Adipose tissue (tissue), 3 donors: ENCODE measurements around the gene CACNB4. TPM values are rescaled to one million over a fixed set of nuclear protein-coding genes. Genes with fewer than 3 reads are reported as not detected.

Experiments used
- H3K27ac ChIP-seq: one replicate; pipeline ENCODE4 v1.5.1; 2013; ENCODE audit warnings: low read depth, low read length
- WGBS, 3 donors: extraction: QIAGEN DNeasy Blood & Tissue Kit; methylation state at CpG; one replicate each; pipeline ENCODE4 v1.1.7; 2013; 5-methylcytosine and 5-hydroxymethylcytosine counted together
- polyA plus RNA-seq, 3 donors: library from polyadenylated mRNA; stranded (reverse); fragments of 200-250 nt; gene quantifications; one replicate each; pipeline ENCODE4 v1.2.3, GENCODE V29; 2013
- donor health status: healthy with polysubstance abuse.
- donor health status: Bipolar disorder and iron deficiency.
- donor health status: healthy.

The CACNB4 gene
- polyA plus RNA-seq, 3 donors, result 0.10 to 0.45 (median 0.21) TPM

- H3K27ac ChIP-seq, result no peak overlapping the region
- 75 to 83% (median 81%) methylated on average over 5 of the region's 5 CpGs for WGBS, 3 donors
Measured at GRCh38 chr2:151840216-151841046, 258.4 kb downstream of the CACNB4 start.

- WGBS, 3 donors, result 78 to 82% (median 78%) methylated on average over 3 of the region's 3 CpGs
- H3K27ac ChIP-seq, result no peak overlapping the region
Measured at GRCh38 chr2:151837926-151838325, 260.9 kb downstream of the CACNB4 start.

DNA sequence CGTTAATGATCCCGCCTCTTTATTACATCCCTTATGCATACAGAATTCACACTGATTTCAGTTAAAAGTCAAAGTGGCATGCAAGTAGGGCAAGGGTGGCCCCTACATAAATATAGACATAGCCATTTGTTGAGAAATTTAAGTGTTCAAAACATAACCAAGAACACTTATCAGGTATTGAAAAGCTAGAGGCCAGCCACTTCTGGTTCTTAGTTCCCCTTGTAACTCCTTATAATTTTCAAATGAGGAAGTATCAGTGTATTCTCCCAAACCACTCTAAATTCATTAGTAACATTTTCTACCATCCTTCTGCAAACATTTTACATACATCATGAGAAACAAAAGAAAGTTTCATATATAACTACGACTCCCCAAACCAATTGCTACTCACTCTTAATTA is 264.9 kb downstream of the CACNB4 start:
- WGBS, 3 donors, result 82 to 97% (median 88%) methylated on average over 3 of the region's 3 CpGs
- no peak overlapping the region for H3K27ac ChIP-seq

- WGBS, 3 donors, result 91 to 94% (median 92%) methylated on average over 2 of the region's 2 CpGs
- H3K27ac ChIP-seq, result no peak overlapping the region
Measured at GRCh38 chr2:151830961-151831360, 267.9 kb downstream of the CACNB4 start.

DNA sequence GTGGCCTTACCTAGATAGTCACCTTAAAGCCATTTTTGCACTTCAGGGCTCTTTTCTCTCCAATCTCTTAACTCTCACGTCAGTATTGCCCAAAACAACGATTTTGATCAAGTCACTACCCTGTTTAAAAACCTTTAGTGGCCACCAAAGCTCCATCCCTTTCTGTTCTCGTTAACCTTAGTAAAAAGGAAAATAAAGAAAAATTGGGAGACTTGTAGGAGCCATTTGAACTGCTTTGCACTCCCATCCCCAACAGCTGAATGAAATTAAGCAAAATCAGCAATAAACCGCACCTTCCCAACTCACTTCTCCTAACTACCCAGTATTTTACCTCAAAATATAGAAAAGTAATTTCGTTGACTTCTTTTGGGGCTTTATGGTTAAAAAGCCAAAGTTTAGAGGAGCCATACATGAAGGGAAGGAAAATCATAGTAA is 269.9 kb downstream of the CACNB4 start:
- H3K27ac ChIP-seq, result no peak overlapping the region
- WGBS, 3 donors, result 81 to 89% (median 85%) methylated on average over 5 of the region's 5 CpGs

DNA sequence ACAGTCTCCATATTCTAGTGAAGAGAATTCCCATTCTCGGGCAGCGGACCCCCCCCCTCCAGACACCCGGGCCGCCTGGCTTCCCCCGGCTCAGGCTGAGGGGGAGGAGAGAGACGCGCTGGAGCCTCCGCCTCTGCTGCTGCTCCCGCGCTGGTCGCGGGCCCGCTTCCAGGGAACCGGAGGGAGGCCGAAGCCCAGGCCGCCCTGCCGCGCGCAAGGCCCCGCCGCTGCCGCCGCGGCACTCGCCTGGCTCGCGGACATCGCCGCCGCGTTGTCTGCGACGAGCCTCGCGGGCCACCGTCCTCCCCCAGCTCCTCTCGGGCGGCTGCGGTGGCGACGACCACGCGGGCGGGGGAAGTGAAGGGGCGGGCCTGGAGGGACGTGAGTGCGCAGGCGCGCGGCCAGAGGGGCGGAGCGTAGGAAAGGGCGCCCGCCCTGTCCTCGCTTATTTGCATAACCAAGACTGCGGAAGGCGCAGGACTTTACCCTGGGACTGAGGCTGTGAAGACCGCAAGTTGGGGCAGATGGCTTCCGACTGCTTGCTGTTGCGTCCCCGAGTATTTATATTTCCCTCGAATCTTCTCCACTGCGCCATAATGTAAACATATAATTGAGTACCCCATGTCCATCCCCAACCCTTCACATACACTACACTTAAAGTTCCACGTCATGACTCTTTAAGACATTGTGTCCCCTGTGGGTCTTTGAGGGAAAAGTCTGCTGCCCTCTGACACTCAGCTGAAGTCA is 270.5 kb downstream of the CACNB4 start, which contains the start of gene ARL5A:
ARL5A (minus strand) TSS at position 279 of the 747 bp plus-strand sequence; CDS start at position 34, 245 bp downstream.
- H3K27ac ChIP-seq, result no peak within 1 kb of the TSS
- WGBS, 3 donors, result 0 to 1% (median 0%) methylated on average over 51 to 62 of the region's 64 CpGs

DNA sequence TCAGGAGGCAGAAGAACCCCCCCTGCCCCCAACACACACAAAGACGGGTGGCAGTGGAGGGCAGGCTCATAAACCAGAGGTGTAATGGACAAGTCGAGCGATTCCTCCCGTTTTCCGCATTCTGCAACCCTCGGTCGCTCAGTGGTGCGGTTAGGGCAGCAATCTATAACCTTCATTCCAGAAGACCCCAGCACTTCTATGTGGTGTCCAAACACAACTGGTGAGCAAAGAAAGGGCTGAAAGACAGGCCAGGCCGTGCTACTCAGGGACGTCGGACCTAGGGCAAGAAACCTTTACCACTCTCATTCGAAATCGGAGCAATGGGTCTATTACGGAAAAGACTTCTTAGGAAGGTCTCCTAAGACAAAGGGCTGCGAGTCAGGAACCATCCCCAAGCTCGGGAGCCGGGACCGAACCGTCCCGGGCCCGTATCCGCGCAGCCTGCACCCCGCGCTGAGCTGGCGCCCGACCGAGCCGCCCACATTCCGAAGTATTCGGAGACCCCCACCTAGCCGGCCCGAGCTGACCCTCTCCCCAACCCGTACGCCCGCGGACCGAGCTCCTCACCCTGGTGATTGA is 271.2 kb downstream of the CACNB4 start:
- 0% methylated on average over 38 of the region's 38 CpGs for WGBS, 3 donors
- no peak overlapping the region for H3K27ac ChIP-seq

GRCh38 chr2:151826737-151827157 is 272.1 kb downstream of the CACNB4 start:
- H3K27ac ChIP-seq, result no peak overlapping the region
- 25 to 35% (median 35%) methylated on average over 6 of the region's 6 CpGs for WGBS, 3 donors

DNA sequence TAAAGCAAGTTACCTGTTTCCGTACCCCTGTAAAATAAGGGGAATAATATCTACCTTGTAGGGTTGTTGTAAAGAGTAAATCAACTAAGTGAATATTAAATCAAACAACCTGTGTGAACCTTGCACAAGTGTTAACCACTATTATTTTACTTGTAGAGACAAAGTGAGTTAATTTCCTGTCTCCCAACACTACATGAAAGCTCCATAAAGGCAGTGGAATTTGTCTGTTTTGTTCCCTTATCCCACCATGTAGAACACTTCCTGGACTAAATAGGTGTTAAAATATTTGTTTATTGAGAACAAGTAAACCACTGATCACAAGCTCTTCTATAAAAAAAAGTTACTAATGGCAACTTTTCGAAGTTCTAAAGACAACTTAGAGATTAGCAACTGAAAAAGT is 274.0 kb downstream of the CACNB4 start:
- 55 to 77% (median 74%) methylated on average over 2 of the region's 2 CpGs for WGBS, 3 donors
- H3K27ac ChIP-seq, result no peak overlapping the region

DNA sequence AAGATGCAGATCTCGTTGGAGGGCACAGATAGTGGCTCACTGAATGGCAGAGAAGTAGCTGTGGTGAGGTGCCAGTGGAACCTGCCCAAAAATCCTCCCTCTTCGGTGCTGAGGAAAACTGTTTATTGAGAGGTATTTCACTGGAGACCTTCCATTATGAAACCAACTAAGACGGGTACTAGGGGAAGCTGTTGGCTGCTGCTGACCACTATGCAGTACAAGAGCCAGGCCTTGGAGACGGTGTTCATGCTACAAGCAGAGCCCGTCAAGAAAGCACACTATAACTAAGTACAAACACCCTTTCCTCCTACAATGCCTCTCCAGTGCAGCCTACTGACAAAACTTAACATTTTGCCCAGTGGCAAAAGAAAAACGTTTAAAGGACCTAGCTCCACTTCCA is 275.2 kb downstream of the CACNB4 start:
- H3K27ac ChIP-seq, result no peak overlapping the region
- 52 to 62% (median 59%) methylated on average over 6 of the region's 6 CpGs for WGBS, 3 donors

GRCh38 chr2:151819920-151820319 is 278.9 kb downstream of the CACNB4 start:
- H3K27ac ChIP-seq, result no peak overlapping the region
- 81 to 95% (median 92%) methylated on average over 2 of the region's 2 CpGs for WGBS, 3 donors

DNA sequence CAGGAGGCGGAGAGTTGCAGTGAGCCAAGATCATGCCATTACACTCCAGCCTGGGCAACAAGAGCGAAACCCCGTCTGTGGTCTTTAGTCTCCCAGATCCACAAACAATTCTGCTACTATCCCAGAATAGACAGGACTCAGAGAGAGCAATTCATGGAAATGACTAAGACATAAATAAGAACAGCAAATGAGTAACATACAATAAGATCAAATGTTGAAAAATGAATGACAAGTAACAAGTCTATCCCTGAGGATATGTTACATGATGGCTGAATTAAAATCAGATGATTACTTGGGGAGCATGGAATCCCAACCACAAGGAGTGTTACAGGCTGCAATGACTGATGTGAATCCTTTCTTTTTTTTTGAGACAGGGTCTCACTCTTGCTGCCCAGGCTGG is 280.9 kb downstream of the CACNB4 start:
- 98 to 100% (median 100%) methylated on average over 3 of the region's 3 CpGs for WGBS, 3 donors
- no peak overlapping the region for H3K27ac ChIP-seq

- H3K27ac ChIP-seq, result no peak overlapping the region
- WGBS, 3 donors, result 92 to 99% (median 95%) methylated on average over 2 of the region's 2 CpGs
Measured at GRCh38 chr2:151816843-151817242, 282.0 kb downstream of the CACNB4 start.

- 94 to 98% (median 95%) methylated on average over 9 of the region's 9 CpGs for WGBS, 3 donors
- no peak overlapping the region for H3K27ac ChIP-seq
Measured at GRCh38 chr2:151815821-151816489, 282.9 kb downstream of the CACNB4 start.

DNA sequence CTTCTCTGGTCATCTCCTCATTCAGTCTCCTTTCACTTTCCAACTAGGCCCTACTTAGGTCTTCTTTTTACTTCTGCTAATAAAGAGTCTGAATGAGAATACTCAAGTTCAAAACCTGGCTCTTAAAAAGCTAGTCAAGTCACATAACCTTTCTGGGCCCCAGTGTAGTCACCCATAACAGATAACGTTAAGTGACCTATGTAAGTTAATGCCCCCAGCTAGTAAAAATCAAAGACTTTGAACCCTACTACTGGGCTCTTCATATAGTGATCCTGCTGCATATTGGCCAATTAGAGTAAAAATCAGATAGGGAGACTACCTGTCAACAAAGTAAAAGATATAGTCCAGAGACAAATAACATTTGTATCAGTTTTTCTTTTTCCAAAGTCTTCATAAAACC is 288.4 kb downstream of the CACNB4 start:
- H3K27ac ChIP-seq, result no peak overlapping the region
- WGBS, 3 donors, result 80 to 94% (median 94%) methylated on average over 1 of the region's 1 CpG

DNA sequence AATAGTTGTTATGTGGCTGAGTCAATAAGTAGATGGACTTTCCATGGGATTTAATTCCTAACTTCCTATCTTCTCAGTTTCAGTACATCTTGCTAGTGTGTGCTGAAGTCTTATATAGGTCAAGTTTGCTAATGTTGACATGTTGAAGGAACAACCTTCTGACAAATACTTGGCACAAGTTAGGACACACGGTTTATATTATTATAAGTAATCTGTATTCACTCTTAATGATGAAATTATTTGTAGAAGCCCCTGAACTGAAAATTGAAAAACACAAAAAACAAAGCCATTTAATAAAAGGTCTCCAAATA is 289.8 kb downstream of the CACNB4 start:
- no peak overlapping the region for H3K27ac ChIP-seq
- 44 to 87% (median 66%) methylated on average over 1 of the region's 1 CpG for WGBS, 3 donors

- H3K27ac ChIP-seq, result no peak overlapping the region
- WGBS, 3 donors, result 87 to 91% (median 90%) methylated on average over 5 of the region's 5 CpGs
Measured at GRCh38 chr2:151808258-151809072, 290.4 kb downstream of the CACNB4 start.

GRCh38 chr2:151805961-151806360 is 292.9 kb downstream of the CACNB4 start:
- H3K27ac ChIP-seq, result no peak overlapping the region
